IMR-90 (cell line): ENCODE data around the gene LONP2. TPM values are rescaled to one million over a fixed set of nuclear protein-coding genes. Genes with fewer than 3 reads are reported as not detected.
A peak's percentile ranks its signal among the peaks of the same experiment; 100 is the strongest.

Experiments
- ATAC-seq: fragments of 200-7000 bp; cut with Tn5 transposase; 2 replicates; pipeline ENCODE4 v1.9.1; 2020; ENCODE audit warnings: low read depth, mild to moderate bottlenecking, moderate library complexity
- BruUV-seq: library from RNA; stranded (reverse); fragments of 400-500 nt; replicated peaks from 2 replicates; lab custom pipeline; 2021; lab: Mats Ljungman, UMichigan
- CTCF ChIA-PET: fragments of 300-600 bp; formaldehyde crosslinking; extraction: SDS; loops from one replicate; lab custom pipeline; 2021; ENCODE audit warnings: antibody characterized with exemption; lab: Yijun Ruan, JAX
- POLR2A ChIA-PET: fragments of 300-600 bp; sonication (Branson Sonifier 250); formaldehyde crosslinking; loops from one replicate; lab custom pipeline; 2022; ENCODE audit warnings: antibody characterized with exemption; ENCODE audit not compliant: unreplicated experiment; lab: Charles Lee
- DNase-seq: peaks from one replicate; pipeline ENCODE4 v3.0.0; 2013
- H2AFZ ChIP-seq: replicated peaks from 2 replicates; pipeline ENCODE3; 2013; ENCODE audit warnings: low read length, mild to moderate bottlenecking; ENCODE audit not compliant: poor library complexity
- H2AK5ac ChIP-seq: 2 replicates; pipeline ENCODE4 v1.6.1; 2013; ENCODE audit warnings: low read depth, low read length, inconsistent platforms
- H2AK9ac ChIP-seq: replicated peaks from 2 replicates; pipeline ENCODE3; 2013; ENCODE audit warnings: mild to moderate bottlenecking, low read depth, low read length, moderate library complexity; ENCODE audit not compliant: poor library complexity
- H2BK120ac ChIP-seq: 2 replicates; pipeline ENCODE4 v1.6.1; 2013; ENCODE audit warnings: low read depth, low read length, inconsistent platforms
- H2BK15ac ChIP-seq: 3 replicates; pipeline ENCODE4 v1.6.1; 2013; ENCODE audit warnings: low read depth, low read length, inconsistent platforms
- H2BK20ac ChIP-seq: 2 replicates; pipeline ENCODE4 v1.6.1; 2013; ENCODE audit warnings: low read depth, mild to moderate bottlenecking, inconsistent platforms, low read length, moderate library complexity
- H2BK5ac ChIP-seq: 2 replicates; pipeline ENCODE4 v1.6.1; 2013; ENCODE audit warnings: mild to moderate bottlenecking, low read depth, low read length, inconsistent platforms; ENCODE audit not compliant: poor library complexity, severe bottlenecking
- H3K14ac ChIP-seq: replicated peaks from 2 replicates; pipeline ENCODE4 v1.6.1; 2013; ENCODE audit warnings: low read depth, low read length, inconsistent platforms
- H3K18ac ChIP-seq: 2 replicates; pipeline ENCODE4 v1.6.1; 2013; ENCODE audit warnings: low read depth, low read length, control low read depth
- H3K23ac ChIP-seq: 2 replicates; pipeline ENCODE4 v1.6.1; 2013; ENCODE audit warnings: low read depth, low read length, inconsistent platforms
- H3K27ac ChIP-seq: 2 replicates; pipeline ENCODE4 v1.5.1; 2013; ENCODE audit warnings: mild to moderate bottlenecking, control low read depth, low read length; ENCODE audit not compliant: insufficient read depth
- H3K27me3 ChIP-seq: 2 replicates; pipeline ENCODE4 v1.6.1; 2013; ENCODE audit warnings: low read length; ENCODE audit not compliant: control insufficient read depth, insufficient read depth
- H3K36me3 ChIP-seq: 2 replicates; pipeline ENCODE4 v1.6.1; 2013; ENCODE audit warnings: low read length, mixed read lengths; ENCODE audit not compliant: control insufficient read depth, insufficient read depth
- H3K4ac ChIP-seq: 2 replicates; pipeline ENCODE4 v1.6.1; 2013; ENCODE audit warnings: low read depth, low read length, inconsistent platforms
- H3K4me1 ChIP-seq: 2 replicates; pipeline ENCODE4 v1.6.1; 2013; ENCODE audit warnings: low read length, mixed read lengths; ENCODE audit not compliant: control insufficient read depth, insufficient read depth
- H3K4me2 ChIP-seq: 2 replicates; pipeline ENCODE4 v1.6.1; 2013; ENCODE audit warnings: low read depth, mild to moderate bottlenecking, control low read depth, low read length, moderate library complexity
- H3K4me3 ChIP-seq: 2 replicates; pipeline ENCODE4 v1.5.1; 2013; ENCODE audit warnings: low read depth, mild to moderate bottlenecking, control low read depth, low read length, moderate library complexity; ENCODE audit not compliant: insufficient read depth
- H3K56ac ChIP-seq: 2 replicates; pipeline ENCODE4 v1.6.1; 2013; ENCODE audit warnings: low read length, inconsistent platforms; ENCODE audit not compliant: insufficient read depth; ENCODE audit errors: extremely low read depth
- H3K79me1 ChIP-seq, 2 experiments: 2 replicates each; pipeline ENCODE4 v1.6.1; 2013; ENCODE audit warnings: low read length in 2 of 2, inconsistent platforms in 1 of 2, low read depth in 1 of 2
- H3K9ac ChIP-seq: 2 replicates; pipeline ENCODE4 v1.6.1; 2013; ENCODE audit warnings: low read depth, low read length, control low read depth
- H3K9me1 ChIP-seq: 2 replicates; pipeline ENCODE4 v1.6.1; 2013; ENCODE audit warnings: low read length, inconsistent platforms; ENCODE audit not compliant: insufficient read depth
- H3K9me3 ChIP-seq: 2 replicates; pipeline ENCODE4 v1.6.1; 2013; ENCODE audit warnings: low read length; ENCODE audit not compliant: control insufficient read depth, insufficient read depth
- H4K20me1 ChIP-seq: 2 replicates; pipeline ENCODE4 v1.6.1; 2013; ENCODE audit warnings: low read length, inconsistent platforms; ENCODE audit not compliant: insufficient read depth
- H4K5ac ChIP-seq: 2 replicates; pipeline ENCODE4 v1.6.1; 2013; ENCODE audit warnings: mild to moderate bottlenecking, low read depth, low read length, control low read depth
- H4K8ac ChIP-seq, 2 experiments: 2 replicates each; pipeline ENCODE4 v1.6.1; 2013; ENCODE audit warnings: low read depth in 2 of 2, low read length in 2 of 2, control low read depth in 1 of 2, inconsistent platforms in 1 of 2
- H4K91ac ChIP-seq: 2 replicates; pipeline ENCODE4 v1.6.1; 2013; ENCODE audit warnings: low read depth, low read length, inconsistent platforms; ENCODE audit not compliant: insufficient read depth
- BHLHE40 ChIP-seq: fragments of 150-350 bp; IDR thresholded peaks from 2 replicates; pipeline ENCODE4 v1.6.1; 2016; ENCODE audit warnings: mild to moderate bottlenecking, low read depth, low read length
- CEBPB ChIP-seq: IDR thresholded peaks from 2 replicates; pipeline ENCODE4 v1.6.1; 2012; ENCODE audit warnings: low read depth, low read length, improper control_type of control experiment
- CHD1 ChIP-seq: IDR thresholded peaks from 2 replicates; pipeline ENCODE4 v1.6.1; 2012; ENCODE audit warnings: low read depth, low read length, improper control_type of control experiment
- FOS ChIP-seq: fragments of 150-350 bp; IDR thresholded peaks from 2 replicates; pipeline ENCODE4 v1.6.1; 2016; ENCODE audit warnings: low read depth, low read length
- MAFK ChIP-seq: IDR thresholded peaks from 2 replicates; pipeline ENCODE4 v1.6.1; 2012; ENCODE audit warnings: low read depth, low read length, improper control_type of control experiment
- MAZ ChIP-seq: IDR thresholded peaks from 2 replicates; pipeline ENCODE4 v1.6.1; 2012; ENCODE audit warnings: low read depth, mild to moderate bottlenecking, low read length, improper control_type of control experiment, moderate library complexity, borderline replicate concordance
- MXI1 ChIP-seq: IDR thresholded peaks from 2 replicates; pipeline ENCODE4 v1.6.1; 2012; ENCODE audit warnings: low read depth, mild to moderate bottlenecking, low read length, moderate library complexity, borderline replicate concordance
- NFE2L2 ChIP-seq: fragments of 150-350 bp; IDR thresholded peaks from 2 replicates; pipeline ENCODE4 v1.6.1; 2016; ENCODE audit warnings: low read depth, mild to moderate bottlenecking, low read length
- POLR2A ChIP-seq: IDR thresholded peaks from 2 replicates; pipeline ENCODE4 v1.6.1; 2012; ENCODE audit warnings: mild to moderate bottlenecking, low read depth, low read length
- RAD21 ChIP-seq: IDR thresholded peaks from 2 replicates; pipeline ENCODE4 v1.6.1; 2012; ENCODE audit warnings: low read length, improper control_type of control experiment
- RCOR1 ChIP-seq: IDR thresholded peaks from 2 replicates; pipeline ENCODE4 v1.6.1; 2012; ENCODE audit warnings: mild to moderate bottlenecking, low read length, improper control_type of control experiment; ENCODE audit not compliant: insufficient replicate concordance
- RFX5 ChIP-seq: IDR thresholded peaks from 2 replicates; pipeline ENCODE4 v1.8.0; 2012; ENCODE audit warnings: low read depth, mild to moderate bottlenecking, low read length, moderate library complexity
- SMC3 ChIP-seq: fragments of 150-350 bp; IDR thresholded peaks from 2 replicates; pipeline ENCODE4 v1.6.1; 2016; ENCODE audit warnings: low read depth, mild to moderate bottlenecking, antibody characterized with exemption, low read length, moderate library complexity
- WGBS, 2 experiments: methylation state at CpG; one replicate each; pipeline versions ENCODE4 v1.1.5 to v1.1.7; 2013; ENCODE audit warnings: missing lambda C conversion rate in 2 of 2; ENCODE audit not compliant: insufficient read length in 1 of 2; ENCODE audit errors: extremely low coverage in 2 of 2; 5-methylcytosine and 5-hydroxymethylcytosine counted together
- dilution Hi-C: fragments of 300-500 bp; cut with HindIII; formaldehyde crosslinking; loops from one replicate; pipeline ENCODE4 v1.14.3; 2018; ENCODE audit warnings: low sequenced_read_pairs; ENCODE audit not compliant: unreplicated experiment
- in situ Hi-C: fragments of 300-500 bp; cut with MboI; formaldehyde crosslinking; loops from 3 replicates; pipeline ENCODE4 v1.14.3; 2019; ENCODE audit warnings: low sequenced_read_pairs, inconsistent platforms, mixed read lengths
- intact Hi-C: fragments of 100-400 bp; cut with micrococcal nuclease; formaldehyde crosslinking; loops from 2 replicates; pipeline ENCODE4 v1.10.0; 2022
- polyA plus RNA-seq, 3 experiments: library from polyadenylated mRNA; depleted of rRNA; stranded (reverse); fragments of >200 nt; gene quantifications; 2 replicates each; pipeline ENCODE4 v1.2.3, GENCODE V29; 2012; ENCODE audit warnings: low replicate concordance in 1 of 3
- total RNA-seq: library from RNA; depleted of rRNA; stranded (reverse); fragments of >200 nt; gene quantifications from 2 replicates; pipeline ENCODE4 v1.2.3, GENCODE V29; 2012
- TF ChIP-seq, protein P1 (sequence below): fragments of 150-350 bp; IDR thresholded peaks from 2 replicates; pipeline ENCODE4 v1.6.1; 2016; ENCODE audit warnings: low read depth, mild to moderate bottlenecking, low read length, moderate library complexity, borderline replicate concordance
- TF ChIP-seq, protein P2 (sequence below): fragments of 150-350 bp; IDR thresholded peaks from 2 replicates; pipeline ENCODE4 v1.6.1; 2017; ENCODE audit warnings: mild to moderate bottlenecking, antibody characterized with exemption, low read length, low read depth
- TF ChIP-seq, protein P3 (sequence below): conservative IDR thresholded peaks from 2 replicates; pipeline ENCODE4 v1.5.1; 2012; ENCODE audit warnings: mild to moderate bottlenecking, low read depth, low read length, improper control_type of control experiment

LONP2 gene
- total and polyA plus RNA-seq, 2 of the 4 experiments (the other 2 are of a cell fraction) = 31.5 to 90.9 TPM

DNA sequence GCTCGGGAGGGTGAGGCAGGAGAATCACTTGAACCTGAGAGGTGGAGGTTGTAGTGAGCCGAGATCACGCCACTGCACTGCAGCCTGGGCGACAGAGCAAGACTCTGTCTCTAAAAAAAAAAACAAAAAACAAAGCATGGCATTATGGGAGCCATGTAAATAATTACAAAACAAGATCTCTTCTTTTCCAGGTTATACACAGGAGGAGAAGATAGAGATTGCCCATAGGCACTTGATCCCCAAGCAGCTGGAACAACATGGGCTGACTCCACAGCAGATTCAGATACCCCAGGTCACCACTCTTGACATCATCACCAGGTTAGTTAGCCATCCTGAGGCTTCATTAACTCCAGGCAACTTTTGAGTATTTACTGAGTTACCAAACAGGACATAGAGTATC, 55.4 kb downstream of the LONP2 start:
- no peak overlapping the region for H2AK9ac ChIP-seq
- H4K8ac ChIP-seq = peak overlapping the region in 1 of 2 experiments; percentile 79; a peak in 2 of 4 replicates
- H4K91ac ChIP-seq = peak overlapping the region; percentile 73
- intact Hi-C loops = no loop called here
- H3K14ac ChIP-seq = 0 out of 2 replicates have a peak overlapping the region, but pooled peaks have one; percentile 20
- peaks cover 33% of the 10 kb centered on the region for H3K36me3 ChIP-seq
- H4K20me1 ChIP-seq = no peaks in the 10 kb centered on the region
- ChIA-PET CTCF (no interaction called here), POLR2A (no interaction called here)
- peak overlapping the region; percentile 88; the same call in 1 of the 2 replicates for H3K27ac ChIP-seq
- no TSS peak for BruUV-seq
- H3K27me3 ChIP-seq = no peaks in the 10 kb centered on the region
- in situ Hi-C loops = no loop called here
- H2BK15ac ChIP-seq = peak overlapping the region; percentile 54; the same call in 1 of the 3 replicates
- no peak overlapping the region; the same call in 1 of the 2 replicates for H2AK5ac ChIP-seq
- TF ChIP-seq MXI1 = no peak
- TF ChIP-seq MAZ = no peak
- TF ChIP-seq RCOR1 = no peak
- TF ChIP-seq SMC3 = no peak
- TF ChIP-seq NFE2L2 = no peak
- TF ChIP-seq CEBPB = no peak
- no peak for TF ChIP-seq RFX5
- TF ChIP-seq CHD1 = no peak
- TF ChIP-seq, protein P1, sequence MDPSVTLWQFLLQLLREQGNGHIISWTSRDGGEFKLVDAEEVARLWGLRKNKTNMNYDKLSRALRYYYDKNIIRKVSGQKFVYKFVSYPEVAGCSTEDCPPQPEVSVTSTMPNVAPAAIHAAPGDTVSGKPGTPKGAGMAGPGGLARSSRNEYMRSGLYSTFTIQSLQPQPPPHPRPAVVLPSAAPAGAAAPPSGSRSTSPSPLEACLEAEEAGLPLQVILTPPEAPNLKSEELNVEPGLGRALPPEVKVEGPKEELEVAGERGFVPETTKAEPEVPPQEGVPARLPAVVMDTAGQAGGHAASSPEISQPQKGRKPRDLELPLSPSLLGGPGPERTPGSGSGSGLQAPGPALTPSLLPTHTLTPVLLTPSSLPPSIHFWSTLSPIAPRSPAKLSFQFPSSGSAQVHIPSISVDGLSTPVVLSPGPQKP = no peak
- no peak for TF ChIP-seq POLR2A
- no peak for TF ChIP-seq MAFK
- TF ChIP-seq BHLHE40 = no peak
- TF ChIP-seq, protein P2, sequence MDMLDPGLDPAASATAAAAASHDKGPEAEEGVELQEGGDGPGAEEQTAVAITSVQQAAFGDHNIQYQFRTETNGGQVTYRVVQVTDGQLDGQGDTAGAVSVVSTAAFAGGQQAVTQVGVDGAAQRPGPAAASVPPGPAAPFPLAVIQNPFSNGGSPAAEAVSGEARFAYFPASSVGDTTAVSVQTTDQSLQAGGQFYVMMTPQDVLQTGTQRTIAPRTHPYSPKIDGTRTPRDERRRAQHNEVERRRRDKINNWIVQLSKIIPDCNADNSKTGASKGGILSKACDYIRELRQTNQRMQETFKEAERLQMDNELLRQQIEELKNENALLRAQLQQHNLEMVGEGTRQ = no peak
- TF ChIP-seq FOS = no peak
- TF ChIP-seq RAD21 = no peak
- TF ChIP-seq, protein P3, sequence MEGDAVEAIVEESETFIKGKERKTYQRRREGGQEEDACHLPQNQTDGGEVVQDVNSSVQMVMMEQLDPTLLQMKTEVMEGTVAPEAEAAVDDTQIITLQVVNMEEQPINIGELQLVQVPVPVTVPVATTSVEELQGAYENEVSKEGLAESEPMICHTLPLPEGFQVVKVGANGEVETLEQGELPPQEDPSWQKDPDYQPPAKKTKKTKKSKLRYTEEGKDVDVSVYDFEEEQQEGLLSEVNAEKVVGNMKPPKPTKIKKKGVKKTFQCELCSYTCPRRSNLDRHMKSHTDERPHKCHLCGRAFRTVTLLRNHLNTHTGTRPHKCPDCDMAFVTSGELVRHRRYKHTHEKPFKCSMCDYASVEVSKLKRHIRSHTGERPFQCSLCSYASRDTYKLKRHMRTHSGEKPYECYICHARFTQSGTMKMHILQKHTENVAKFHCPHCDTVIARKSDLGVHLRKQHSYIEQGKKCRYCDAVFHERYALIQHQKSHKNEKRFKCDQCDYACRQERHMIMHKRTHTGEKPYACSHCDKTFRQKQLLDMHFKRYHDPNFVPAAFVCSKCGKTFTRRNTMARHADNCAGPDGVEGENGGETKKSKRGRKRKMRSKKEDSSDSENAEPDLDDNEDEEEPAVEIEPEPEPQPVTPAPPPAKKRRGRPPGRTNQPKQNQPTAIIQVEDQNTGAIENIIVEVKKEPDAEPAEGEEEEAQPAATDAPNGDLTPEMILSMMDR = no peak
- peak overlapping the region; percentile 46; the same call in 1 of the 2 replicates for H3K18ac ChIP-seq
- no peaks in the 10 kb centered on the region; the same call in 1 of the 2 replicates for H3K9me1 ChIP-seq
- dilution Hi-C loops = no loop called here
- H3K9ac ChIP-seq = no peak overlapping the region
- peak overlapping the region; percentile 85 for H2BK120ac ChIP-seq
- H3K9me3 ChIP-seq = no peaks in the 10 kb centered on the region
- no peak for DNase-seq
- no peak for ATAC-seq
- peak overlapping the region; percentile 38; the same call in 1 of the 2 replicates for H2BK20ac ChIP-seq
- no peak overlapping the region for H3K4me2 ChIP-seq
- H3K4ac ChIP-seq = peak overlapping the region; percentile 53
- H2AFZ ChIP-seq = no peak overlapping the region
- H3K4me1 ChIP-seq = peaks cover 2% of the 10 kb centered on the region; the same call in 1 of the 2 replicates
- no peak overlapping the region for H3K4me3 ChIP-seq
- no CpG with 5 or more reads among the region's 4 CpGs for WGBS, 2 experiments
- H3K56ac ChIP-seq = no peak overlapping the region; the same call in 1 of the 2 replicates
- H3K79me1 ChIP-seq = peaks cover 8% of the 10 kb centered on the region in 2 experiments; a peak in 2 of 4 replicates
- peak overlapping the region; percentile 58; the same call in 1 of the 2 replicates for H3K23ac ChIP-seq
- H4K5ac ChIP-seq = 0 out of 2 replicates have a peak overlapping the region, but pooled peaks have one; percentile 54
- peak overlapping the region; percentile 50 for H2BK5ac ChIP-seq
